Osteocyte (in vitro differentiated cells): ENCODE results near the gene ABLIM1. TPM values are rescaled to one million over a fixed set of nuclear protein-coding genes. Genes with fewer than 3 reads are reported as not detected.

Source experiments
- DNase-seq: peaks from one replicate; pipeline ENCODE4 v3.0.0; 2021; ENCODE audit warnings: mixed read lengths; ENCODE audit not compliant: unreplicated experiment; ENCODE audit errors: extremely low spot score
- H3K27ac Mint-ChIP-seq: one replicate; pipeline ENCODE4 v1.8.0; 2021; ENCODE audit warnings: mild to moderate bottlenecking, mixed read lengths; ENCODE audit not compliant: unreplicated experiment
- H3K27me3 Mint-ChIP-seq: one replicate; pipeline ENCODE4 v1.8.0; 2021; ENCODE audit warnings: mixed read lengths; ENCODE audit not compliant: unreplicated experiment
- H3K36me3 Mint-ChIP-seq: one replicate; pipeline ENCODE4 v1.8.0; 2021; ENCODE audit warnings: mixed read lengths; ENCODE audit not compliant: unreplicated experiment
- H3K4me1 Mint-ChIP-seq: one replicate; pipeline ENCODE4 v1.8.0; 2021; ENCODE audit warnings: mixed read lengths; ENCODE audit not compliant: unreplicated experiment
- H3K4me3 Mint-ChIP-seq: one replicate; pipeline ENCODE4 v1.8.0; 2021; ENCODE audit warnings: mild to moderate bottlenecking, moderate library complexity, mixed read lengths; ENCODE audit not compliant: unreplicated experiment
- H3K9me3 Mint-ChIP-seq: one replicate; pipeline ENCODE4 v1.8.0; 2021; ENCODE audit warnings: mixed read lengths; ENCODE audit not compliant: unreplicated experiment
- CTCF ChIP-seq: fragments of 200-600 bp; sonication (generic); IDR thresholded peaks from 2 replicates; pipeline ENCODE4 v1.5.0; 2021; ENCODE audit warnings: antibody characterized with exemption, mild to moderate bottlenecking, moderate library complexity
- total RNA-seq: library from RNA; stranded (reverse); gene quantifications from 2 replicates; pipeline ENCODE4 v1.2.1, GENCODE V29; 2021

Gene ABLIM1
- total RNA-seq, 1 donor from 2014 or later, result 39.0 TPM

DNA sequence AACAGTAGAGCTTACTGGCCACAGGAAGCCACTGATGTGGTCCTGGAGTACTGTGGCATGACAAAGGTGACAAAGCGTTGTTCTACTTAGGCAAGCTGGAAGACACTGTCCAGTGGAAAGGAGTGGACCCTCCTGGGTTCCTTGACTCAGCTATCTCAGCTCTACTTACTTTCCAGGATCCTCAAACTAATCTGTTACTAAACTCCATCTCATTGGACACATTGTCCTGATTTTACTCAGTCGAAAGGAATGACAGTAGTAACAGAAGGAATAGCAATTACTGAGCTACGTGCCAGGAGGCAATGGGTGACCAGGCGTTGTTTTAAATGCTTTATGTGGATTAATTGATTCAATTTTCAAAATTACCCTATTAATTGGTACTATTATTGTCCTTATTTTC is 41.6 kb downstream of the ABLIM1 start:
- Mint-ChIP-seq H3K36me3 (no peaks in the 10 kb centered on the region), H3K27me3 (no peaks in the 10 kb centered on the region), H3K27ac (no peak overlapping the region), H3K4me1 (peaks cover 32% of the 10 kb centered on the region), H3K4me3 (no peak overlapping the region), H3K9me3 (no peaks in the 10 kb centered on the region)
- no peak for TF ChIP-seq CTCF
- no peak for DNase-seq

DNA sequence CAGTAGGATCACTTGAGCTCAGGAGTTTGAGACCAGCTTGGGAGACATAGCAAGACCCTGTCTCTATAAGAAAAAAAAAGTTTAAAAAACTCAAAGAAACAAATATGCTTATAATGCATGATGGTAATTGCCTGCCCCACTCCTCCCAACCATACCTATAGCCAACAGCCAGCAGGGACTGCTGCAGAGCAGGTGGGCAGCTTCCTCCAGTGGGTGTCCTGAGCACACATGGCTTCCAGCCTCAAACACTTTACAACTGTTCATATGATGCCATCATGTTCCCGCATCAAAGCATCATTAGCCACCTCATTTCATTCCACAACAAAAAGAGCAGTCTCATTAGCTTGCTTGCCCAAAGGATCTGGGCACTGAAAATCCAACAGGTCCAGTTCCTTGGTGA is 42.0 kb downstream of the ABLIM1 start:
- no peak for DNase-seq
- no peaks in the 10 kb centered on the region for H3K36me3 Mint-ChIP-seq
- H3K27me3 Mint-ChIP-seq, result no peaks in the 10 kb centered on the region
- no peak overlapping the region for H3K4me3 Mint-ChIP-seq
- H3K4me1 Mint-ChIP-seq, result peaks cover 31% of the 10 kb centered on the region
- H3K27ac Mint-ChIP-seq, result no peak overlapping the region
- TF ChIP-seq CTCF, result no peak
- H3K9me3 Mint-ChIP-seq, result no peaks in the 10 kb centered on the region

- peaks cover 26% of the 10 kb centered on the region for H3K4me1 Mint-ChIP-seq
- DNase-seq, result no peak
- H3K9me3 Mint-ChIP-seq, result no peaks in the 10 kb centered on the region
- no peaks in the 10 kb centered on the region for H3K36me3 Mint-ChIP-seq
- TF ChIP-seq CTCF, result no peak
- H3K27ac Mint-ChIP-seq, result no peak overlapping the region
- H3K4me3 Mint-ChIP-seq, result no peak overlapping the region
- no peaks in the 10 kb centered on the region for H3K27me3 Mint-ChIP-seq
Observed at GRCh38 chr10:114615600-114616007, 42.5 kb downstream of the ABLIM1 start.

DNA sequence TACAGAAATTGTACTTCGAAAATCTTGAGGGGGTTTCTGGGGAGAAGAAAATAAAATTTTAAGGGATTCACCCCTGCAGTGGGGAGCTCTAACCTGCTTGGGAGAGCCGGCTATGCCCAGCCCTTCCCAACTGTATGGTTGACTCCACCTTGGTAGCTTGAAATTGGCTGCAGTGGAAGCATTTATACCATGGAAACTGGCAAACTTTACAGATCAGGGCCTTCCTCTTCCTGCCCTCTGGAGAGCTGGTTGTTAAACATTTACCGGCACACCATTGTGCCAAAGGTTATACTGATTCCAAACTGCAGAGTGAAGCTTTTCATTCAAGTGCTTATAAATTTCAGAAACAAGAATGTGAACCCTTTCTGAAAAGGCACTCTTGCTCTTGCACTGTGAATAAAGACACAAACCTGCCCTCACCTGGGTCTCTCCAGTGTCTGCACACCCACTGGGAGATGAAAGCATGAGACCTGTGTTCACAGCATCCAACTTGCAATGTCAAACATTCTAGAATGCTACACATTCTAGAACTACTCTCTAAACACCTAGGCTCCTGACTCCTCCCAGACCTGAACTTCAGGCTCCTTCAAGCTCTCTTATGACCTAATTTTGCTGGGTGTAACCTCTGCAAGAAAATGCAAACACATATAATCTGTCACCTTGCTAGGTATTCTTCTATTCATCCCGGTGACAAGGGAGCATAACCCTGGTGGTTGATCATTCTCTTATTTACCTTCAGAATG is 44.7 kb downstream of the ABLIM1 start:
- TF ChIP-seq CTCF, result no peak
- H3K9me3 Mint-ChIP-seq, result no peaks in the 10 kb centered on the region
- no peaks in the 10 kb centered on the region for H3K27me3 Mint-ChIP-seq
- no peaks in the 10 kb centered on the region for H3K36me3 Mint-ChIP-seq
- H3K27ac Mint-ChIP-seq, result no peak overlapping the region
- no peak overlapping the region for H3K4me3 Mint-ChIP-seq
- peaks cover 8% of the 10 kb centered on the region for H3K4me1 Mint-ChIP-seq
- DNase-seq, result no peak

DNA sequence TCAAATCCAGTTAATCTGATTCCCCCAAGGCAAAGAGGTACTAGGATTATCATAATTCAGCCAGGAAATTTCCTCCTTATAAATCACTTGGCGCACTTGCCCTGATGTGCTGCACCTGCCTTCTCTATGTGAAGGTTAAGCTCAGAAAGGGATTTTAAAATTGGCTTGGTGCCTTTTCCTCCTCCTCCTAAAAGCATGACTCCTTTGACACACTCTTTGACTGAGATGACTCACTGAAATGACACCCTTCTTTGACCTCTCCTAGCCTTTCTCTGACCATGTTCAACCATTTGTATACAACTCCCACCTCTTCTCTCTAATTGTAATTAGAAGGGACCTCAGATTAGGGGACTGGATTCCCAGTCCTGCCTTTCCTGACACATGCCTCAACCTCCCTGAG is 46.5 kb downstream of the ABLIM1 start:
- Mint-ChIP-seq H3K27me3 (no peaks in the 10 kb centered on the region), H3K4me3 (no peak overlapping the region), H3K4me1 (peaks cover 8% of the 10 kb centered on the region), H3K9me3 (no peaks in the 10 kb centered on the region), H3K27ac (no peak overlapping the region), H3K36me3 (no peaks in the 10 kb centered on the region)
- no peak for TF ChIP-seq CTCF
- no peak for DNase-seq
